GM18867 (cell line): ENCODE results near the gene FYN.

Experiments used
- ATAC-seq: cut with Tn5 transposase; IDR thresholded peaks from one replicate; pipeline ENCODE4 v1.9.1; 2021; ENCODE audit warnings: mild to moderate bottlenecking, moderate library complexity; ENCODE audit not compliant: unreplicated experiment

FYN gene

GRCh38 chr6:111884068-111884467 is 10.8 kb upstream of the FYN start:
- ATAC-seq = no peak

GRCh38 chr6:111880181-111880888 is 7.1 kb upstream of the FYN start:
- ATAC-seq = no peak

GRCh38 chr6:111875741-111876140 is 2.5 kb upstream of the FYN start:
- no peak for ATAC-seq

DNA sequence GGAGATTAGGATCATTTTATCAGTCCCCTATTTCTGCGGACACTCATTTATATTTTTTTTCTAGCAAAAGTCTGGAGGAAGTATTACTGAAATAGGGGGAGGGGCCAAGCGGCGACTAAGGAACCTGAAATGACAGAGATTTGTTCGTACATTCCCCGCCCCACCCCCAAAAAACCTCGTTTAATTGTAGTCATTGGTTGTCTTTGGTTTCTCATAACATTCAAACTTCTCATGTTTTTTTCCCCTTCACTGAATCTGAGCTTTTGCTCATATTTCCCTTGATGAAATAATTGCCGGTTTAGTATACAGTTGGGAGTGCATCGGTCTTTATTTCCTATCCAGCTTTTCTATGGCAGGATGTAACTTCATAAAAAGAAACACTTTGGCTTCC is 768 bp upstream of the FYN start:
- no peak for ATAC-seq

DNA sequence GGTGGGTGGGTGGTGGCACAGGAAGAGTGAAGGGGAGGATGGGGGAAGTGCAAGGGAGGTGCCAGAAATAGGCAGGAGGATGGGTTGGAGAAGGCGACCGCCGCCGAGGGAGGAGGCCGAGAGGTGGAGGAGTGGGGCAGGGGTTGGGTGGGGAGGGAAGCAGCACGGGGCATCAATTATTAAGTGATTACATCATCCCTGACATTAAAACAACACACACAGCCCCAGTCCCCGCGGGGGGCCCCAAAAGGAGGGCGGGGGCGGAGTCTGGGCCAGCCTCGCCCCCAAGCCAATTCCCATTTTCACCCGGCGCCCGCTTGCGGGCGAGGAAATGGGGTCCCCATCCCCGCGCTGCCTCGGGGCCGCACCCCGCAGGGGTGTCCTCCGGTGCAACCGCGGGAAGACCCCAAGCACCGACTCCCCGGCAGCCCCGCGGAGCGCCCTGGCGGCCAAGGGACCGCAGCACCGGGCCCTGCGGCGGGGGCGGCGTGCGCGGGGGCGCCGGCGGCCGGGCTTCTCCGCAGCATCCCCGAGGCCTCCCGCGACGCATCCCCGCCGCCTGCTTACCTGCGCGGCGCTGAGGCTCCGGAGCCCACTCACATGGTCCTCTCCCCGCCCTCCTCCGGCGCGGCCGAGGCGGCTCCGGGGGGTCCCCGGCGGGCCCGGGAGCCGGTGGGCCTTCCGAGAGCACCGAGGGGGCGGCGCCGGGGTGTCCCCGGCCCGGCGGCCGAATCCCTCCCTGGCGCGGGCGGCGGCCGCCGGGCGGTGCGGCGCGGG is 663 bp downstream of the FYN start:
- peak; percentile 24 for ATAC-seq

DNA sequence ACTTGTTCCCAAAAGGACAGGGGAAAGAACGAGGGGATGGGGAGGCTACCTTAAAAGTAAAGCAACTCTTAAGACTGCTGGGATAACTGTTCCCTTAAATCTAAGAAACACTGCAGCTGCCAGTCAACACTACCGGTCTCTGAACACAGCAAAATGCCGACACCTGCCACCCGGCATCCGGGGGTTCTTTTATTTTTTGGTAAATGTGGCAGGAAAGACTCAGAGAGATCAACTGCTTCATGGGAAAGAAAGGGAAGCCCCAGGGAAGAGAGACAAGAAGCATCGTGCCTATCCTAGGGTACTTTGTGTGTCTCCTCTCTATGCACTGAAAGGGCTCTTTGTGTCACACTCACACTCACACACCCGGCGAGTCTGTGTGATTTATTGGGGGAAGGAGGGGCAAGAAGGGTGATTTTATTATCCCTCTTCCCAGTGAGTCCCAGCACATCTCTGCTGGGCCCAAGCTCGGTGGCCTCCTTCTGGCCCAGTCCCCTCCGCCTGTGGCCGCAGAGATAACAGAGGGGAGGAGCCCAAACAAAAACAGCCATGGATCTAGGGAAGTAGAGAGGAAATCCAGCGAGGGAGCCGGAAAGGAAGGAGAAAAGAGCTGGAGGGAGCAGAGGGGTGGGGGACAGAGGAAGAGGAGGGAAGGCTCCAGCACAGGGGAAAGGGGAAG is 1.4 kb downstream of the FYN start:
- no peak for ATAC-seq

GRCh38 chr6:111871207-111871606 is 2.0 kb downstream of the FYN start:
- ATAC-seq = no peak

- no peak for ATAC-seq
Measured at GRCh38 chr6:111870742-111871064, 2.5 kb downstream of the FYN start.

DNA sequence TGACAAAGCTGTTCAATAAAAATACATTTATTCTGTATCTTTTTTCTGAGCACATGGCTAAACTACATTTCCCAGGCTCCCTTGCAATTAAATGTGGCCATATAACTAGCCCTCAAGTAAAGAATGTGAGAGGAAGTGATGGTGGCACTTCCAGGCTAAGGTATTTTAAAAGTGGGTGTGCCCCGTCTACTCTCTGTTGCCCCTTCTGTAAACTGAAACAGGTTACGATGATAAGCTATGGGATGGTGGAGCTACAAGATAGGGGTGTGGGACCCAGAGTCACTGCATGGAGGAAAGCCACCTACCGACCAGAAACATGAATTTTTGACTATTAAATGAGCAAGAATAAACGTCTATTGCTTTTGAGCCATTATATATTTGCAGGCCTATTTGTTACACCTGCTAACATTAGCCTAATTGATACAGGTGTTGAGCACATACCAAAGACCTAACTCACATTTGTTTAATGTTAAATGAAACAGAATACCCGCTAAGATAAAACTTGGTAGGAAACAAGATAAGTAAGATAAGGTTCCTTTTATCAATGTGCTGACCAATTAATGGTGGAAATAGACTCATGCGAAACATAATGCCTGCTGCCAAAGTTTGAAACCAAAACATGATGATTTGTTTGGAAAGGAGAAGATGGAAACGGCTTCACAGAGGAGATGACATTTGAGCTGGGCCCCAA is 3.1 kb downstream of the FYN start:
- no peak for ATAC-seq

- no peak for ATAC-seq
Measured at GRCh38 chr6:111866857-111867256, 6.4 kb downstream of the FYN start.

DNA sequence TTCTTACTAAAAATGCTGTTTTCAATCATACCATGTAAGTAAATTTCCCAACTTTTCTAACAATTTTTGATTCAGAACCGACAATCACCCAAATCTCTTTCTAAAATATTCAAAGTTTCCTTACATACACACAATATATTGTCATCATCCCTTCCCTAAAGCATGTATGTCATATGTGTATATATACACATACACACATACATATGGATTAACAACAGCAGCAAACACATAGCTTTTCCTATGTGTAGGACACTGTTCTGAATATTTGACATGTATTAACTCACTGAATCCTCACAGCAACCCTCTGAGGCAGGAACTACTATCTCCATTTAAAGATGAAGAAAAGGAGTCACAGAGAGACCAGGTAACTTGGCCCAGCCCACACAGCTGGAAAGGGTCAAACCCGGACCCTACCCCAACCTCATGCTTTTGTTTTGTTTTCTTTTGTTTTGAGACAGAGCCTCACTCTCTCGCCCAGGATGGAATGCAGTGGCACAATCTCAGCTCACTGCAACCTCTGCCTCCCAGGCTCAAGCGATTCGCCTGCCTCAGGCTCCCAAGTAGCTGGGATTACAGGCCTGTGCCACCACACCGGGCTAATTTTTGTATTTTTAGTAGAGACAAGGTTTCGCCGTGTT is 7.2 kb downstream of the FYN start:
- no peak for ATAC-seq

DNA sequence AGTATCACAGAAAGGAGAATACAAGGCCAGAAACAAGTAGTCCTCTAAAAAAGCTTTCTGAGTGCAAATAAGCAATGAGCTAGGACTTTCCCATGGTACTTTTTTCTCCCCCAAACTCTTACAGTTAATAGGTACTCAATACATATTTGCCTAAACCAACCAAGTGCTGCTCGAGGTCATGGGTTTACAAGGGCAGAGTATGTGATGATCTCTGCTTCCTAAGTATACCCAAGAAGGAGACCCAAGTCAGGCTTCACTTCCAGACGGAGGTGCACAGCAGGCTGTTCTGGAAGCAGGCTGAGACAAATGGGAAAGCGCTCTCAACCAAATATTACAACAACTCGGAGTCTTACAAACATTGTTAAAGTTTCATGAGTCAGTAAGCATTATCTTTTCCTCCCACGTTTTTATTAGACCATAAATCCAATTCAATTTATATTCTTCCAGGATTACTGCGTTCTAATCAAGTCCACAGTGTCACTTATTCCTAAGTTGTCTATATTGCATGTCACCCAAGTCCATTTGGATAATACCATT is 8.1 kb downstream of the FYN start:
- no peak for ATAC-seq

- ATAC-seq = no peak
Measured at GRCh38 chr6:111864138-111865048, 8.9 kb downstream of the FYN start.

DNA sequence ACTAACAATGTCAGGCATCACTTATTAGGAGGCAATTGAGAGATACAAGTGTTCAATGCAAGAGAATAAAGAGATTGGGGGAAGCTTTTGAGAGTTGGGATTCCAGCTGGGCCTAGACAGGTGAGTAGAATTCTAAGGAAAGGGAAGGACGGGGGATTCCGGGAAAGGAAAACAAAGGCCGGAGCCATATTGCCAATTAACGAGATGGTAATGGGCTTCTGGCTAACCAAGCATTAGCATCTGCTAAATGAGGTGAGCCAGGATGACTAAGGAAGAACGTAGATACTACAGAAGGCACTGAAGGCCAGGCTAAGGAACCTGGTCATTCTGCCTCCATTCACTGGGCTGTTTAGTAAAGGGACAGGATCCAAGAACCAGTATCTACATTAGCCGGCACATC is 10.5 kb downstream of the FYN start:
- no peak for ATAC-seq

- no peak for ATAC-seq
Measured at GRCh38 chr6:111862314-111862713, 10.9 kb downstream of the FYN start.

- ATAC-seq = no peak
Measured at GRCh38 chr6:111861431-111861885, 11.8 kb downstream of the FYN start.

DNA sequence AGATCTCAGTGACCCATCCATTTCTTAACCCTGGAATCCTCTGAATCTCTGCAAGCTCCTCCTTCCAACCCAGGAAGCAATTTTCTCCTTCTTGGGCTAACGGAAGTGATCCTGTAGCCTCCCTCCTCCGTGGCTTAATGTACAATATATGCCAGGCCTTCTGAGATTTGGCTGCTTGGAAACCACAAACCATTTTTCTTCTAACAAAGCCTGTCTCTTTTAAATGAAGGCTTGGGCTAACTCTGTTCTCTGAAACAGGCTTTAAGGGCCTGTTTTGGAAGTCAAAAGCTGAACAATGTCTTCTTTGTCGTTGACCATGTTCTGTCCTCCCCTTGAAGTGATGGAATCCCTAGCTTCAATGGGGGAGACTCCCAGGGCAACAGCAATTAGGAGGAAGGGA is 14.9 kb downstream of the FYN start:
- no peak for ATAC-seq

GRCh38 chr6:111857674-111858337 is 15.4 kb downstream of the FYN start:
- no peak for ATAC-seq

GRCh38 chr6:111855753-111856152 is 17.5 kb downstream of the FYN start:
- ATAC-seq = no peak
